SK-N-SH (cell line): Measurements from ENCODE around the gene SMYD3.

Experiments used
- CTCF ChIP-seq: fragments of 200-600 bp; sonication (generic); IDR thresholded peaks from 2 replicates; pipeline ENCODE4 v1.6.1; 2017; ENCODE audit warnings: antibody characterized with exemption, mild to moderate bottlenecking, moderate library complexity
- ELF1 ChIP-seq: IDR thresholded peaks from 2 replicates; pipeline ENCODE4 v1.4.0; 2012
- FOSL2 ChIP-seq: IDR thresholded peaks from 2 replicates; pipeline ENCODE4 v1.4.0; 2012; ENCODE audit warnings: low read depth, mild to moderate bottlenecking, moderate library complexity, borderline replicate concordance
- MXI1 ChIP-seq: IDR thresholded peaks from 2 replicates; pipeline ENCODE4 v1.6.1; 2012; ENCODE audit warnings: mild to moderate bottlenecking, low read depth, low read length, improper control_type of control experiment
- RAD21 ChIP-seq: IDR thresholded peaks from 2 replicates; pipeline ENCODE4 v1.6.1; 2012; ENCODE audit warnings: mild to moderate bottlenecking, low read length
- YY1 ChIP-seq: IDR thresholded peaks from 2 replicates; pipeline ENCODE4 v1.4.0; 2012; ENCODE audit warnings: low read depth, mild to moderate bottlenecking

GRCh38 chr1:245859493-245860114 lies 647.5 kb downstream of the SMYD3 start:
- TF ChIP-seq FOSL2 (peak; percentile 81), MXI1 (no peak), ELF1 (no peak), YY1 (no peak), RAD21 (no peak), CTCF (no peak)
